HG03439 (cell line): ENCODE results near the gene PHKB.
"Not testable (repeated sequence)": the region's sequence is repeated elsewhere in the genome, so short reads cannot be mapped to it uniquely, and the experiment has no call there.

Experiments
- ATAC-seq: cut with Tn5 transposase; IDR thresholded peaks from one replicate; pipeline ENCODE4 v1.9.1; 2021; ENCODE audit warnings: mild to moderate bottlenecking, moderate library complexity; ENCODE audit not compliant: unreplicated experiment

The PHKB gene

GRCh38 chr16:47504599-47504998 is 43.5 kb downstream of the PHKB start:
- no peak for ATAC-seq

DNA sequence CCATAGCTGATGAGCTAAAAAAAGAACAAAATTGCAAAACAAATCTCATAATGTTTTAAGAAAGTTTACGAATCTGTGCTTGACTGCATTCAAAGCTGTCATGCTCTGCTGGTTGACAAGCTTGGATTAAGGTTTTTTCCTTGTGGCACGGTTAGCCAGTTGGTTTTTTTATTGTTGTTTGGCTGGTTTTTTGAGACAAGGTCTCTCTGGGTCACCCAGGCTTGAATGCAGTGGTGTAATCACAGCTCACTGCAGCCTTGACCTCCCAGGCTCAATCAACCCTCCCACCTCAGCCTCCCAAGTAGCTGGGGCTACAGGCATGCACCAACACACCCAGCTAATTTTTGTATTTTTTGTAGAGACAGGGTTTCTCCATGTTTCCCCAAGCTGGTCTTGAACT is 45.7 kb downstream of the PHKB start:
- ATAC-seq = no peak

DNA sequence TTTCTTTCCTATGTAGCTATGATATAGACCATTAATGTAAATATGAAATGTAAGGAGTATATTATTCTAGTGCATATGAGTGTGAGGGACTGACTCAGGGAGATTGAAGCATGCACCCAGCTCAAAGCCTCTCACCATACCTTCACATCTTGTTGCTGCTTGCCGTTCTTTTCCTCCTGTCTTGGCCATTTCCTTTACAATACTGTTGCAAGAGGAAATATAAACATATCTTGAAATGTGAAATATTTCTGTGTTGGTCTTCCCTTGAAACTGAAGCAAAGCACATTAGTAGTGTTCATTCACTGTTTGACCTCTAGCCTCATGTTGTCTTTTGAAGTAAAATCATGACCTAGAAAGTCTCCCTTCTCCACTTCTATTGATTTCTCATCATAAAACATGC is 46.6 kb downstream of the PHKB start:
- no peak for ATAC-seq

DNA sequence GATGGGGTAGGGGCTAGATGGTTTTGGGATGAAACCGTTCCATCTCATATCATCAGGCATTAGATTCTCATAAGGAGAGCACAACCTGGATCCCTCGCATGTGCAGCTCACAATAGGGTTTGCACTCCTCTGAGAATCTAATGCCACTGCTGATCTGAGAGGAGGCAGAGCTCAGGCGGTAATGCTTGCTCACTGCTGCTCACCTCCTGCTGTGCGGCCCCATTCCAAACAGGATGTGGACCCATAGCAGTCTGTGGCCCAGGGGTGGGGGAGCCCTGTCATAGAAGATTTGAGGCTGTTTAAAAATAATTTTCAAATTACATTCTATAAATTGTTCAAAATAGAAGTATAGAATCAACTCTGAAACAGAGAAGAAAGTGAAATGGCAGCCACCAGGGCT is 50.8 kb downstream of the PHKB start:
- no peak for ATAC-seq

GRCh38 chr16:47519037-47519436 is 57.9 kb downstream of the PHKB start:
- no peak for ATAC-seq

DNA sequence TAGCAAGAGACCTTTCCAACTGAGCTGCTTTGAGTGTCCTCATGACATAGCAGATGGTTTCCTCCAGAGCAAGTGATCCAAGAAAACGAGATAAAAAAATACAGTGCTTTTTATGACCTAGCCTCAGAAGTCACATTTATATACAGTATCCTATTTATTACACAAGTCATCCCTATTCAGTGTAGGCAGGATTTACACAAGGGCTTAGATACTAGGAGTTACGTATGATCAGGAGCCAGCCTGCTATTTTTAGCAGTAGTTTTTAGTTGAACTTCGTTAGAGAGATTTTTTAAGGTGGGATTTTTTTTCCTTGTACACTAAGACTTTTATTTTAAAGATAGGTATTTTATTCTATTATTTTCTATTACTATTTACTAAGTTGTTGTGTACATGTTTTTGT is 58.4 kb downstream of the PHKB start:
- ATAC-seq = no peak

GRCh38 chr16:47519996-47520679 is 59.0 kb downstream of the PHKB start:
- no peak for ATAC-seq

- peak; percentile 97 for ATAC-seq
These were observed 62.3 kb downstream of the PHKB start for GRCh38 chr16:47523342-47524006.

DNA sequence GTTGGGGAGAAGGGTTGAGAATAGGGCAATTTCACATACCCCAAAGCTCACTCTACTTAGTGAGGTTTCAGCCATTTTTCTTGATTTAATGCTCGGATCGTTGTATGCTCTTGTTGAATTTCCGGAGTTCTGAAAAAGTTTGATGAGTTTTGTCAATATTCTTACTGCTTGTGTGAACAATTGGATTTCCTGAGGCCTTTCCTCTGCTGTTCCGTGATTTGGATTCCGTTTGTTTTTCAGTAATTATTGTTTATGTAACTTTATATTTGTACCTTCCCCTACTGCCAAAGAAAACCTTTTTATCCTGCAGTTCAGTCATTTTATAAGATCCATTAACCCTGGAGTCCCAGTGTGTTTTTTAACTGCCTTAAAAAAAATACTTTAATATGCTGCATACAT is 62.9 kb downstream of the PHKB start:
- ATAC-seq = no peak

- no peak for ATAC-seq
These were observed 67.3 kb downstream of the PHKB start for GRCh38 chr16:47528431-47528830.

DNA sequence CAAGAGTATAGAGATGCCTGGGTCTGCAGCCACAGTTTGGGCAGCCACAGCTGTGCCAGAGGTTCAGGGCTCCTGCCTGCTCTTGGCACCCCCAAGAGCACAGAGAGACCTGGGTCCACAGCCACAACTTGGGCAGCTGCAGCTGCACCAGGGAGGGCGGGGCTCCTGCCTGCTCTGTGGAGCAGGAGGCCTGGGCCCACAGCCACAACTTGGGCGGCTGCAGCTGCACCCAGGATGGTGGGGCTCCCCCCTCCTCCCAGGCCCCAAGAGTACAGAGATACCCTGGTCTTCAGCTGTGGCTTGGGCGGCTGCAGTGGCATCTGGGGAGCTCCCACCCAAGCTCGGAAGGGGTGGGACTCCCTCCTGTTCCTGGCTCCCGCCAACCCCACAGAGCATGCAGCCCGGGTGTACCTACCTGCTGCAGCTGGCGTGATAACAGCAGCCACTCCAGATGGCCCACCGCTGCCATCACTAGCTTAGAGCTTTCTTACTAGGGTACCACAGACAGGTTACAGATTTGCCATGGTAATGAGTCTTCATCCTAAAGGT is 72.7 kb downstream of the PHKB start:
- no peak for ATAC-seq

GRCh38 chr16:47538472-47538871 is 77.3 kb downstream of the PHKB start:
- no peak for ATAC-seq

GRCh38 chr16:47539707-47540670 is 78.9 kb downstream of the PHKB start:
- ATAC-seq = not testable (repeated sequence)

GRCh38 chr16:47541135-47541534 is 80.0 kb downstream of the PHKB start:
- ATAC-seq = not testable (repeated sequence)

GRCh38 chr16:47544255-47544654 is 83.1 kb downstream of the PHKB start:
- not testable (repeated sequence) for ATAC-seq

- ATAC-seq = not testable (repeated sequence)
These were observed 90.1 kb downstream of the PHKB start for GRCh38 chr16:47551185-47551584.

DNA sequence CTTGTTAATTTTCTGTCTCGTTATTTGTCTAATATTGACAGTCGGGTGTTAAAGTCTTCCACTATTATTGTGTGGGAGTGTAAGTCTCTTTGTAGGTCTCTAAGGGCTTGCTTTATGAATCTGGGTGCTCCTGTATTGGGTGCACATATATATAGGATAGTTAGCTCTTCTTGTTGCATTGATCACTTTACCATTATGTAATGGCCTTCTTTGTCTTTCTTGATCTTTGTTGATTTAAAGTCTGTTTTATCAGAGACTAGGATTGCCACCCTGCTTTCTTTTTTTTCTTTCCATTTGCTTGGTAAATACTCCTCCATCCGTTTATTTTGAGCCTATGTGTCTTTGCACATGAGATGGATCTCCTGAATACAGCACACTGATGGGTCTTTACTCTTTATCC is 90.6 kb downstream of the PHKB start:
- ATAC-seq = not testable (repeated sequence)

- no peak for ATAC-seq
These were observed 92.9 kb downstream of the PHKB start for GRCh38 chr16:47553853-47554564.

GRCh38 chr16:47554587-47554986 is 93.5 kb downstream of the PHKB start:
- ATAC-seq = not testable (repeated sequence)

DNA sequence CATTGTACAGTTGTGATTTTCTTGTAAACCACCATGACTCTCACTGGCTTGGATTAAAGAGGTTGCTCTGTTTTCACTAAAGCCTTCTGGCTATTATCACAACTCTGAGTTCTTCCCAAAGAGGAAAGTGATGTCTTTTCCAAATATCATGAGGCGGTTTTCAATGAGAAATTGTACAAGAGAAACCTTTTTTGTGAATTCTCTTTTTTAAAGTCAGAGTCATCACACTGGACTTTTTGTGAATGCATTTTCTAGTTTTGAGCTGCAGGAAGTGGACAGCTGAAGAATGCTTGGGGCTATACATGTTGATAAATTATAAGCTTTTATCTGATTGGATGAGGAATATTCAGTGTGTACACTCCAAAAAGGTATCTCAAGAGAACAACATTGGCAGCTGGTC is 100.2 kb downstream of the PHKB start:
- no peak for ATAC-seq

- no peak for ATAC-seq
These were observed 101.2 kb downstream of the PHKB start for GRCh38 chr16:47562366-47562765.
